ENCODE measurements around the gene TACC2. TPM values are rescaled to one million over a fixed set of nuclear protein-coding genes. Genes with fewer than 3 reads are reported as not detected.

The TACC2 gene
- total and polyA plus RNA-seq, 8 donors, result 29.0 to 102 (median 52.9) TPM

DNA sequence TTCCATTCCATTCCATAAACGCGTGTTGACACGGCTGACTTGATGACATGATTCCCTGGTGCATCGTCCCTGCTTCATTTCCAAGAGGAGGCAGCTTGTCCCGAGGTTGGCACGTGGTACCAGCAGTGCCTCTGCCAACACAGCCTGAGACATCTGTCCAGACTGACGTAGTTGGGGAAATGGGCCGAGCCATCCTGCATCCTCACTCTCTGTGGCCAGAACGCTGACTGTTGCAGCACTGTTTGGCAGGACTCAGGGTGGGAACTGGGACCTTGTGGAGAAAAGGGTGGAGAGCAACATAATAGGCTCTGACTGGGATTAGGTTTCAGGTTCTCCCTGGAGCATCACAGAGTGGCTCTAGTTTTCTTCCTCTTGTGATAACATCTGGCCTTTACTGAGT lies 163.6 kb downstream of the TACC2 start:
- peak in 1 of 2 donors; percentile 61 for DNase-seq
- WGBS, 5 donors, result 62 to 77% (median 73%) methylated on average over 7 to 9 of the region's 9 CpGs
- Histone ChIP-seq H3K27ac (peak overlapping the region in 2 of 5 donors; percentile 33 to 88), H3K4me3 (no peak overlapping the region), H3K4me1 (peaks cover 24 to 58% (median 39%) of the 10 kb centered on the region in 4 donors), H3K9me3 (no peaks in the 10 kb centered on the region), H3K36me3 (peaks cover 0 to 12% (median 2%) of the 10 kb centered on the region in 4 donors), H3K27me3 (no peaks in the 10 kb centered on the region)
- intact Hi-C loops (cut with DNase I; ENCODE audit: low total_unique reads), result no loop called here
- TF ChIP-seq POLR2AphosphoS5 (IDR thresholded peaks at IDR 0.05) (peak; percentile 8 to 86 (median 60)), EP300 (IDR thresholded peaks at IDR 0.05) (peak; percentile 80)
- TF ChIP-seq, protein P1, sequence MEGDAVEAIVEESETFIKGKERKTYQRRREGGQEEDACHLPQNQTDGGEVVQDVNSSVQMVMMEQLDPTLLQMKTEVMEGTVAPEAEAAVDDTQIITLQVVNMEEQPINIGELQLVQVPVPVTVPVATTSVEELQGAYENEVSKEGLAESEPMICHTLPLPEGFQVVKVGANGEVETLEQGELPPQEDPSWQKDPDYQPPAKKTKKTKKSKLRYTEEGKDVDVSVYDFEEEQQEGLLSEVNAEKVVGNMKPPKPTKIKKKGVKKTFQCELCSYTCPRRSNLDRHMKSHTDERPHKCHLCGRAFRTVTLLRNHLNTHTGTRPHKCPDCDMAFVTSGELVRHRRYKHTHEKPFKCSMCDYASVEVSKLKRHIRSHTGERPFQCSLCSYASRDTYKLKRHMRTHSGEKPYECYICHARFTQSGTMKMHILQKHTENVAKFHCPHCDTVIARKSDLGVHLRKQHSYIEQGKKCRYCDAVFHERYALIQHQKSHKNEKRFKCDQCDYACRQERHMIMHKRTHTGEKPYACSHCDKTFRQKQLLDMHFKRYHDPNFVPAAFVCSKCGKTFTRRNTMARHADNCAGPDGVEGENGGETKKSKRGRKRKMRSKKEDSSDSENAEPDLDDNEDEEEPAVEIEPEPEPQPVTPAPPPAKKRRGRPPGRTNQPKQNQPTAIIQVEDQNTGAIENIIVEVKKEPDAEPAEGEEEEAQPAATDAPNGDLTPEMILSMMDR (IDR thresholded peaks at IDR 0.05), result no peak

DNA sequence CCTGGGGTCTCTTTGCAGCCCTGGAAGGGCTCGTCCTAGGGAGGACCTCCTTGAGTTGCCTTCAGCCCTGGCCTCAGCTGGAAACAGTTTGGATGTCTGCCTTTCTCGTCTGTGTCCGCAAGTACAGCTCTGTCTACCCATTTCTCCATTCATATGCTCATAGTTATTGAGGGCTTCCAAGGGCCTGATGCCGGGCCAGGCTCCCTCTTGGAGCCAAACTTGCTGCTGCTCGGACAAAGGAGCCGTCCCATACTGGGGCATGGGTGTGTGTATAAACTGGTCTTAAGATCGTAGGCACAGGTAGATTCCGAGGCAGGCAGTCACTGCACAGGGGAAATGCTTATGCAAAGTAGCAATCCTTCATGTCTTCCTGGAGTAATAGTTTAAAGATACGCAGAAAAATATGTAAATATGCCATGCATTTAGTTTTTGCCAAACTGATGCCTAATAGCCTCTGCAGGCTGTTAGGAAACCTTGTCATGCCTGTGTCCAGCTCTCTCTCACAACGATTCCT lies 165.1 kb downstream of the TACC2 start:
- Histone ChIP-seq H3K36me3 (peaks cover 0 to 12% (median under 1%) of the 10 kb centered on the region in 4 donors), H3K4me1 (peaks cover 12 to 51% (median 26%) of the 10 kb centered on the region in 4 donors), H3K4me3 (no peak overlapping the region), H3K27ac (peak overlapping the region in 3 of 5 donors; percentile 13 to 88 (median 75)), H3K9me3 (no peaks in the 10 kb centered on the region), H3K27me3 (no peaks in the 10 kb centered on the region)
- WGBS, 5 donors, result 55 to 63% (median 58%) methylated on average over 10 of the region's 10 CpGs
- TF ChIP-seq EP300 (IDR thresholded peaks at IDR 0.05) (no peak), POLR2A (IDR thresholded peaks at IDR 0.05) (no peak), POLR2AphosphoS5 (IDR thresholded peaks at IDR 0.05) (no peak)
- TF ChIP-seq, protein P1 (IDR thresholded peaks at IDR 0.05), result no peak
- no peak for DNase-seq
- intact Hi-C loops (cut with DNase I; ENCODE audit: low total_unique reads), result no loop called here

DNA sequence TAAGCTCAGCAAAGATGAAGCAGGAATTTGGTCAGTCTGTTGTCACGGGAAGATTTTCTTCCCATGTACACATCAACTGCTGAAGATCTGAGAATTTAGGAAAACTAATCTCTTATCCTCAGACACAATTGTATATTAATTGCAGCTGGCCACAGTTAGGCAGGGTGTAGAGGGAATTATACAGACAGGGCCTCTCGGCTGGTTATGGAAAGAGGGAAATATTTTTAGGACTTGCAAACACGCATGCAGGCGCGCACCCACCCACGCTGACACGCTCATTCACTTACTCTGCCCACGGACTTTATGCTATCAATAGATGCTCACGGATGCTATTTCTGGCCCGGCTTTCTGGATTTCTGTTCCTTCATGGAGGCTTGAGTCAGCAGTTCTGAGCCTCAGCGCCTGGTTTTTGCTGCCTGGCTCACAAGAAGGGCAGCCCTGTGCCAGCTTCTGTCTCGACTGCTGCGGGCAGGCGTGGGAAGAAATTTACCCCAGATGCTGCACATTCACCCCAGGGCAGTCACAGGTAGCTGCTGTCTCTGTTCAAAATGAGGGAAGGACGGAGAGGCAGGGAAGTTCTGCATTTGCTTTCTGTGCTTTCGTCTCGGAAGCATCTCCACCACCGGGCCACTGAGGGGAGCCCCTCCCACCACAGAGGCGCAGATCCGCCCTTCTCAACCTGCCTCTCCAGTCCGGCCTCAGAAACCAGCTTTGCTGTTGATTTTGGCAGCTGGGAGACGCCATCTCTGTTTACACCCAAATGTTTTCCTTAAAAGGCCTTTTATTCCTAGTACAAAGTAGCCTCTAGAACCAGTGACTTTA lies 165.8 kb downstream of the TACC2 start:
- H3K4me1 ChIP-seq, result peaks cover 12 to 51% (median 22%) of the 10 kb centered on the region in 4 donors
- H3K27me3 ChIP-seq, result no peaks in the 10 kb centered on the region
- H3K36me3 ChIP-seq, result peaks cover 0 to 14% (median 4%) of the 10 kb centered on the region in 4 donors
- DNase-seq, result peak in 1 of 2 donors; percentile 70
- intact Hi-C loops (cut with DNase I; ENCODE audit: low total_unique reads), result no loop called here
- peak overlapping the region in 1 of 4 donors; percentile 13 for H3K4me3 ChIP-seq
- no peaks in the 10 kb centered on the region for H3K9me3 ChIP-seq
- WGBS, 5 donors, result 23 to 48% (median 34%) methylated on average over 21 to 22 of the region's 22 CpGs
- TF ChIP-seq POLR2AphosphoS5 (IDR thresholded peaks at IDR 0.05) (no peak), EP300 (IDR thresholded peaks at IDR 0.05) (no peak), POLR2A (IDR thresholded peaks at IDR 0.05) (no peak)
- TF ChIP-seq, protein P1 (IDR thresholded peaks at IDR 0.05), result no peak
- peak overlapping the region in 4 of 5 donors; percentile 13 to 88 (median 64) for H3K27ac ChIP-seq

DNA sequence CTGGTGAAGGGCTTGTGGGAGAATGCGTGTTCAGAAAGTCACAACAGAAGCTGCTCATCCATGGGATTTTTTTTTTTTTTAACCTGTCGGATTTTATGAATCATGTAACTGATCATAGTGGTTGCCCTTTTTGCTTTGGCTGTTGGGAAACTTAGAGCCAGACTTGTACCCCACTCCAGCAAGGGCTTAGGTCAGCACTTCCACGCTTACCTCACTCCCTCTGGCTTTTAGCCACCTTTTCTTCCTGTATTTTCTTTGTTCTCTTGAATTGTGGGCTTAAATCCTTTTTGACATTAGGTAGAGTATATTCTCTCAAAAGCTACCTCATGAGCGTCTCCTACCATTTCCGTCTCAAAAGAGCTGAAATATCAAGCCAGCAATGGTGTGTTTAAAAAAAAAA lies 168.5 kb downstream of the TACC2 start:
- H3K4me1 ChIP-seq, result peaks cover 16 to 49% (median 23%) of the 10 kb centered on the region in 4 donors
- H3K27me3 ChIP-seq, result peaks cover 0 to 2% (median 0%) of the 10 kb centered on the region in 3 donors
- no peak for DNase-seq
- H3K36me3 ChIP-seq, result peaks cover 0 to 14% (median 4%) of the 10 kb centered on the region in 4 donors
- WGBS, 5 donors, result 90 to 93% (median 93%) methylated on average over 5 of the region's 5 CpGs
- TF ChIP-seq EP300 (IDR thresholded peaks at IDR 0.05), result no peak
- TF ChIP-seq, protein P1 (IDR thresholded peaks at IDR 0.05), result no peak
- no peak for TF ChIP-seq POLR2A (IDR thresholded peaks at IDR 0.05)
- TF ChIP-seq POLR2AphosphoS5 (IDR thresholded peaks at IDR 0.05), result no peak
- H3K9me3 ChIP-seq, result no peaks in the 10 kb centered on the region
- intact Hi-C loops (cut with DNase I; ENCODE audit: low total_unique reads), result no loop called here
- H3K27ac ChIP-seq, result peak overlapping the region in 1 of 5 donors; percentile 88
- no peak overlapping the region for H3K4me3 ChIP-seq
